Measurements from ENCODE around the gene DNAJC24. TPM values are rescaled to one million over a fixed set of nuclear protein-coding genes. Genes with fewer than 3 reads are reported as not detected.

Gene DNAJC24
- total RNA-seq, 1 donor, result 9.8 TPM

DNA sequence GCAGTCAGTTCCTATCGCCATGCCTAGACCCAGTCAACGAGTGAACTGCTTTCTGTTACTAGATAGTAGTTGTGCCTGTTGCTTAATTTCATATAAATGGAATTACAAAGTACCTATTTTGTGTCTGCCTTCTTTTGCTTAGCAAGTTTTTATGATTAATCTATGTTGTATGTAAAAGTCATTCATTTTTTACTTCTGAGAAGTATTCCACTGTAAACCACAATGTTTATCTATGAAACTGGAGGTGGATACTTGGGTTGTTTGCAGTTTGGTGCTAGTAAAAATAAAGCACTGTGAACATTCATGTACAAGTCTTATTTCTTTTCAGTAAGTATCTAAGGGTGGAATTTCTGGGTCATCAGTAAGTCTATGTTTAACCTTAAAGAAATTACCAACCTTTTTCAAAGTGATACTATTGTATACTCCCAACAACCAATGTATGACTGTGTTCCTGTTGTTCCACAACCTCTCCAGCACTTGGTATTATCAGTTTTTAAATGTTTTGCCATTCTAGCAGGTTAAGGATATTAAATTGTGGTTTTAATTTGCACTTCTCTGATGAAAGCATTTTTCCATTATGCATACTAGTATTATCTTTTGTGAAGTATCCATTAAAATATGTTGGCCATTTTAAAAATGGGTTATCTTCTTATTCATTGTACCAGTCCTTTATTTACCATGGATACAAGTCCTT, 68.2 kb downstream of the DNAJC24 start:
- Histone ChIP-seq H3K27me3 (ENCODE audit: insufficient read depth, low read length) (no peaks in the 10 kb centered on the region), H3K4me3 (ENCODE audit: low read length) (no peak overlapping the region), H3K9me3 (ENCODE audit: low read depth, low read length) (no peaks in the 10 kb centered on the region), H3K4me1 (ENCODE audit: insufficient read depth, low read length) (no peaks in the 10 kb centered on the region)

DNA sequence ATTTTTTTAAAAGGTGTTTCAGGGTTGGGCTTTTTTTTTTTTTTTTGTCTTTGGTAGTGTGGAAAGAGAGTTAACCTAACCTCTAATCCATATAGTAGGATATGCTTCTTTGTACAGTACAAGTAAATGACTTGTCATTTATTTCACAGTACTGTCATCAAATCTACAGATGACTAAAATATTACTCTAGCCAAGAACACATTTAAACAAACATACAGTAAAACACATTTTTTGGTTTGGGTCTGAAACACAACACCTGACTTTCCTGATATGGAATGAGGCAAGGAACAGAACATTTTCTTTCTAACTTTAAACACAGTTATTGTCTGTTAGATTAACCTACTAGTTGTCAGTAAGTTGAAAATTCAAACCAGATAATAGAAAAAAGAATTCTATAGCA, 71.6 kb downstream of the DNAJC24 start:
- Histone ChIP-seq H3K9me3 (ENCODE audit: low read depth, low read length) (no peaks in the 10 kb centered on the region), H3K27me3 (ENCODE audit: insufficient read depth, low read length) (no peaks in the 10 kb centered on the region), H3K4me1 (ENCODE audit: insufficient read depth, low read length) (no peaks in the 10 kb centered on the region), H3K4me3 (ENCODE audit: low read length) (no peak overlapping the region)

DNA sequence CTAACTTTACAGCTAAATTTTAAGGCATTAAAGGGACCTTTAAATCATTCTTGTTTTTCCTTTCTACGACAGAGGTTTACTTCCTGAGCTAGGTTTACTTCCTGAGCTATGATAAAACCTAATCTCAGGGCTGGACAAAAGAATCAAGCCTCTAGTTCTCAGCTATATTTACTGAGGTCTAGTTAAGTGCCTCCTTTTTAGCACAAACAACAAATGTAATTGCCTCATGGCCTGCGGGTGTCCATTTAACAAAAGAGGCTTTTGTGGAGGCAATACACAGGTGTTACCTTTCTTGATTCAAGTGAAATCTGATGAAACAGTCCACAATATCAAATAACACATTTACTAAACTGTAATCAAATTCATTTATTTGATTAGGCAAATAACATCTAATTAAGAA, 72.4 kb downstream of the DNAJC24 start:
- Histone ChIP-seq H3K4me3 (ENCODE audit: low read length) (no peak overlapping the region), H3K9me3 (ENCODE audit: low read depth, low read length) (no peaks in the 10 kb centered on the region), H3K4me1 (ENCODE audit: insufficient read depth, low read length) (no peaks in the 10 kb centered on the region), H3K27me3 (ENCODE audit: insufficient read depth, low read length) (no peaks in the 10 kb centered on the region)

DNA sequence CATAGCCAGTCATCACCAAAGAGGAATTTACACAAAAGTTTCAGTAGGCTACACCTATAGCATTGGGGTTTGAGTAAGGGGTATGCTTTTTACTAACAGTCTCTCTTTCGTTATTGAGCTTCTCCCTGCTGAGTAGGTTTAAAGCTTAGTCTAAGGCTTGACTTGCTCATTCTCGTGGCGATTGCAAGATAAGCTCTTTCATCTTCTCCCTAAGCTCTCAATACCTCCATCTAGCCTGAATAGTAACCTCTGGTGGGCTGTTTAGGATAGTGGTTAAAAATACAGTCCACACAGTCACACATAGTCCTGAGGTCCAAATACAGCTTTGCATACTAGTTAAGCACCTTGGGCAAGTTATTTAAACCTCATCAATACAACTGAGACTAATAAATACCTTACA, 74.1 kb downstream of the DNAJC24 start:
- Histone ChIP-seq H3K4me3 (ENCODE audit: low read length) (no peak overlapping the region), H3K27me3 (ENCODE audit: insufficient read depth, low read length) (no peaks in the 10 kb centered on the region), H3K9me3 (ENCODE audit: low read depth, low read length) (no peaks in the 10 kb centered on the region), H3K4me1 (ENCODE audit: insufficient read depth, low read length) (no peaks in the 10 kb centered on the region)

DNA sequence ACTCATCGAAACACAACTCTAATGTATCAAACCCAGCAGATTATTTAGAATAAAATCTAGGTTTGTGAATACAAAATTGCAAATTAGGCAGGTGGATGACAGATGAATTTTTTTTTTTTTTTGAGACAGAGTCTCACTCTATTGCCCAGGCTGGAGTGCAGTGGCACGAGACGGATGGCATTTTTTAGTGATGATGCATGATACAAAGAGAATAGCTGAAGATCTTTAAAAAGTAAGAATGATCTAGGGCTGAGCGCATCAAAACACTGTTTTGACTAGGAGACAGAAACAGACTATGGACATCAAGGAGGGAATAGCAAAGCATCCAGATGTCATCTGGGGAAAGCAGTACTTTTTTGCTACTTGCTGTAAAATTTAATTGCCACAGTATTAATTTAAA, 76.0 kb downstream of the DNAJC24 start:
- Histone ChIP-seq H3K4me1 (ENCODE audit: insufficient read depth, low read length) (no peaks in the 10 kb centered on the region), H3K4me3 (ENCODE audit: low read length) (no peak overlapping the region), H3K27me3 (ENCODE audit: insufficient read depth, low read length) (no peaks in the 10 kb centered on the region), H3K9me3 (ENCODE audit: low read depth, low read length) (no peaks in the 10 kb centered on the region)

DNA sequence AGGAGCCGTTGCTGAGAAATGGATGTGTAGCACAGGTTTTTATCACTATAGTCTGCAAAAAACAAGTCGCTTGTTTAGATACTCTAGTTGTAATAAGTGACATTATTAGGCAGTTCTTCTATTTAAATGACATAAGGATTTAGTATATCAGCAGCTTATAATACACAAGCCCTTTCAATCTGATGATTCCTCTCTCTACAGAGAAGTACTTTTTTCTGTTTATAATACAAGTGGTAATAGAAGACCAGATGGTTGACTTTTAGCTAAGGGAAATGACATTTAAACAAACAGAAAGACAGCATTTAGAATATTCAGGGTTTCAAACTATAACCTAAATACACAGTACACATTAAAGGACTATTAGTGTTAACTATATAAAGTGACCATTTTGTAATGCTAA, 79.4 kb downstream of the DNAJC24 start:
- Histone ChIP-seq H3K9me3 (ENCODE audit: low read depth, low read length) (no peaks in the 10 kb centered on the region), H3K4me1 (ENCODE audit: insufficient read depth, low read length) (no peaks in the 10 kb centered on the region), H3K27me3 (ENCODE audit: insufficient read depth, low read length) (no peaks in the 10 kb centered on the region), H3K4me3 (ENCODE audit: low read length) (no peak overlapping the region)

DNA sequence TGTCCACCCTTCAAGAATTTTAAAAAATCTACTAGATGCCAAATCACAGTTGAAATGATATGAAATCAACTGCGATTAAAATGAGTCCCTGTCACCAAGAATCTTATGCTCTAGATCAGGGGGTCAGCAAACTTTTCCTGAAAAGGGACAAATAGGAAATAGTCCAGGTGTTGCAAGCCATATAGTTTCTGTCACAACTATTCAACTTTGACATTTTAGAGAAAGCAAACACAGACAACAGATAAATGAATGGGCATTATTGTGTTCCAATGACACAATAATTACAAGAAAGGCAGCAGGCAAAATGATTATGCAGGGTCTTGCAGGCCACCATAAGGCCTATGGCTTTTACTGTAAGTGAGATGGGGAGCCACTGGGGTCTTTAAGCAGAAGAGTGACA, 81.2 kb downstream of the DNAJC24 start:
- Histone ChIP-seq H3K4me1 (ENCODE audit: insufficient read depth, low read length) (no peaks in the 10 kb centered on the region), H3K27me3 (ENCODE audit: insufficient read depth, low read length) (no peaks in the 10 kb centered on the region), H3K9me3 (ENCODE audit: low read depth, low read length) (no peaks in the 10 kb centered on the region), H3K4me3 (ENCODE audit: low read length) (no peak overlapping the region)

DNA sequence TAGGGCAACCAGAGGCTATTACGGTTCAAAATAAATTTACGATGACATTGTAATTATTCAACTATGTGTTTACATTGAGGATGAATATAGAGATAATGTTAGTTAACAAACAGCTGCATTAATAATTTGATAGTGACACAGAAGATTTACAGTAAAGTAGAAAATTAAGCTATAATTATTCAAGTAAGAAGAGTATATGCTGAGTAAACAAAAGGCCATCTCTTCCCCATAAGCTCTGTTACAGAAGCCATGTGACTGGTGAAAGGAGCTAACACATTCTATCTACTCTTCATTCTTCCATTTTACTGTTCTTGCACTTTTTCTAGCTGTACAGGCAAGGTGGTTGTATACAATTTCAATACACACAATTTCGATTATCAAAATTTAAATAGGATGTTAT, 85.5 kb downstream of the DNAJC24 start:
- no peaks in the 10 kb centered on the region for H3K4me1 ChIP-seq (ENCODE audit: insufficient read depth, low read length)
- H3K4me3 ChIP-seq (ENCODE audit: low read length), result no peak overlapping the region
- H3K9me3 ChIP-seq (ENCODE audit: low read depth, low read length), result no peaks in the 10 kb centered on the region
- H3K27me3 ChIP-seq (ENCODE audit: insufficient read depth, low read length), result no peaks in the 10 kb centered on the region

DNA sequence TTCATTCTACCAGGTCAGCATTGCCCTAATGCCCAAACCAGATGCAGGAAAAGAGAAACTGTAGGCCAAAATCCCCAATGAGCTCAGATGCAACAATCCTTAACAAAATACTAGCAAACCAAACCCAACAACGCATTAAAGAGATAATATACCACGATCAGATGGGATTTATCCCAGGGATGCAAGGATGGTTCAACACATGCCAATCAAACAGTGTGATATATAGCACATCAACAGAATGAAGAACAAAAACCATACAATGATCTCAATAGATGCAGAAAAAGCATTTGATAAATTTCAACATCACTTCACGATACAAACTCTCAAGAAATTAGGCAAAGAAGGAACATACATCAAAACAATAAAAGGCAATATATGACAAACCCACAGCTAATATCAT, 94.8 kb downstream of the DNAJC24 start:
- Histone ChIP-seq H3K4me1 (ENCODE audit: insufficient read depth, low read length) (no peaks in the 10 kb centered on the region), H3K27me3 (ENCODE audit: insufficient read depth, low read length) (no peaks in the 10 kb centered on the region), H3K4me3 (ENCODE audit: low read length) (no peak overlapping the region), H3K9me3 (ENCODE audit: low read depth, low read length) (peaks cover 18% of the 10 kb centered on the region)

DNA sequence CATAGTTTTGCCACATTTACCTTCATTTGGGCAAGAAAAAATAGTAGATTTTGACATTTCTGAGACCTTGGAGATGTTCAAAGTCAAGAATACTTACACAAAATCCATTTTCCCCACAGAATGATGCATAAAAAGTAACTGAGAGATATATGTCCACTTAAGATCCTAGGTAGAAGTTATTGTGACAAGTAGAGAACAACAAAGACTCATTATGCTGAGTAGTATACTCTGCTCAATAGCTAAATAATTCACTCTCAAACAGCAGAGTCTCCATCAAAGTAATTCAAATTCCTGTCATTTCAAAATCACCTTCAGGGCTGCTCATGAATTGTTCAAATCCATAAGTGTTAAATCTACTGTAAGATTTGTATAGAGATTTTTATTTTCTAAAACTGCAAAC, 104.4 kb downstream of the DNAJC24 start:
- no peak overlapping the region for H3K4me3 ChIP-seq (ENCODE audit: low read length)
- no peaks in the 10 kb centered on the region for H3K9me3 ChIP-seq (ENCODE audit: low read depth, low read length)
- no peaks in the 10 kb centered on the region for H3K4me1 ChIP-seq (ENCODE audit: insufficient read depth, low read length)

DNA sequence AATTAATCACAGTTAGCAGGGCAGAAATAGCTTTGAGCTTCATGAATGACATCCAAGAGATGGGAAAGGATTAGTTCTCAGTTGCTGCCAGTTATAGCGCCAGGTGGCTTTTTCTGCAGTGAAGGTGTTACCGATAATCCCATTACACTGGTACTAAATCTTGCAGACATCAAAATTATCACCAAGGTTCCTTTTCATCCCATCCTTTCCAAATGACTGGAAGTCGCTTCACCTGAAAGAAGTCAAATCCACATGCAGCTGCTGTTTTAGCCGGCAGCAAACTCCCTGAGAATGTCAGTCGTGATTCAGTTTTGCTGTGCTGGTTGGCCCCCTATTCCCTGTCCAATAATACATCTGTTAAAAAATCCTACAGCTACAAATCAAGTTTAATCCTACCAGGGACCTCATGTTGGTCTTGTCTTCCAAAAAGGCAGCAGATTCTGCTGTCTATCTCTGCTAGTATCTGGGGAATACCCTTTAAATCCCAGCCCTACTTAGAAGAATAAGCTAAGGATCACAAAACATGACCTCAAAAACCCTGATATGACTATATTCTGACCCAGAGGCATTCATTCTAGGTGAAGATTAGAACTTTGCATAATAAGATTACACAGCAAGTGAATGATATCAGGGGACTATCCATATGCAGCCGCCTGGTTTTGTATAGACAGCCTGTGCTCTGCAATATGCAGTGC, 108.0 kb downstream of the DNAJC24 start:
- H3K4me3 ChIP-seq (ENCODE audit: low read length), result no peak overlapping the region
- H3K27me3 ChIP-seq (ENCODE audit: insufficient read depth, low read length), result no peaks in the 10 kb centered on the region
- H3K9me3 ChIP-seq (ENCODE audit: low read depth, low read length), result no peaks in the 10 kb centered on the region
- H3K4me1 ChIP-seq (ENCODE audit: insufficient read depth, low read length), result no peaks in the 10 kb centered on the region

More for the DNA sequence above, 104.4 kb downstream of the DNAJC24 start:
- H3K27me3 ChIP-seq (ENCODE audit: insufficient read depth, low read length), result no peaks in the 10 kb centered on the region

DNA sequence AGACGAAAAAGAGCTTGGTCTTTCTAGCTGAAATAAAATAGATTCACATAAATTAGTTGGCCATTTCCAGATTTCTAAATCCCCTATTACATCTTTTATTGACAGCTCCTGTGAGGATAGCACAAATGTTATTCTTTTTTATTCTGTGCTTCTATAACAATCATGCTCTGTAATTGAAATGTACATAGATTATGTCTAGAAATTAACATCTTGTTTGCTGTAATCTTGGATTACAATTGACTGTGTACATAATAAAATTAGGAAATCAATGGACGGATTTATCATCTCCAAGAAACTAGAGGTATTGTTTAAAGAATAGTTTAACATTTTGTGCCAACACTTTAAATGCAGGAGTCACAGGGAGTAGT, 108.5 kb downstream of the DNAJC24 start:
- Histone ChIP-seq H3K4me1 (ENCODE audit: insufficient read depth, low read length) (no peaks in the 10 kb centered on the region), H3K4me3 (ENCODE audit: low read length) (no peak overlapping the region), H3K9me3 (ENCODE audit: low read depth, low read length) (no peaks in the 10 kb centered on the region), H3K27me3 (ENCODE audit: insufficient read depth, low read length) (no peaks in the 10 kb centered on the region)

DNA sequence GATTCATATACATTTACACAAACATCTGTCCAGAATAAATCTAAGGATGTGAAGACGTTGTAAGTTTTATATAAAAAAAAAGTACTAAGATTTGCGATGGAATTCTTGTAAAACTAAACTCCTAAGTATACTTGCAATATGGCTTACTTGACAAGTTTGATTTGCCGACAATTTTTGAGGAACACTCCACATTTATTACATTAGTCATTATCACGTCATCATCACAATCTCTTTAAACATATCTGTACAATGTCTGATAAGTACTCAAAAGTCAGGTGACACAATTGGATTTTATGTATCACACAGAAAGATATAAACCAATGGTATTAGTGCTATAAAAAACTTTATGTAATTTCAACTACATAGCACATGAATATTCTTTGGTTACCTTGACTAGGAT, 109.4 kb downstream of the DNAJC24 start:
- H3K27me3 ChIP-seq (ENCODE audit: insufficient read depth, low read length), result no peaks in the 10 kb centered on the region
- no peak overlapping the region for H3K4me3 ChIP-seq (ENCODE audit: low read length)
- H3K4me1 ChIP-seq (ENCODE audit: insufficient read depth, low read length), result no peaks in the 10 kb centered on the region
- no peaks in the 10 kb centered on the region for H3K9me3 ChIP-seq (ENCODE audit: low read depth, low read length)

DNA sequence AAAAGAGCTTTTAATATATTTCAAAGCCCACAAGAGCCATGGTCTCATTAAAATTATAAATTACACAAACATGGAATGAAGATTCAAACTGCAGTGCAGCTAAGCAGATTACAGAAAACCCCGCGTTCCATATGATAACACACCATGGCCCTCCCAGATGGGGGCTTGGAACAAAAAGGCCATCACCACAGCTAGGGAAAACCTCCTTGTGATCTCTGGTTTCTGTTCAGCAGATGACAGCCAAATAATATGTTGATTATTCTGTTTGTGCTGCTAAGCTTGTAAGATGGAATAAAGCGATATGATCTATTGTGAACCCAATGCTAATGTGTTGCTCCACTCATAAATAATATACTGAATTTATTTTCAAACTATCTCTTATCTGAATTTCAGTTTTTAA, 111.3 kb downstream of the DNAJC24 start:
- H3K27me3 ChIP-seq (ENCODE audit: insufficient read depth, low read length), result no peaks in the 10 kb centered on the region
- no peaks in the 10 kb centered on the region for H3K9me3 ChIP-seq (ENCODE audit: low read depth, low read length)
- H3K4me1 ChIP-seq (ENCODE audit: insufficient read depth, low read length), result no peaks in the 10 kb centered on the region
- no peak overlapping the region for H3K4me3 ChIP-seq (ENCODE audit: low read length)
